ENCODE measurements around the gene LTBP1.

DNA sequence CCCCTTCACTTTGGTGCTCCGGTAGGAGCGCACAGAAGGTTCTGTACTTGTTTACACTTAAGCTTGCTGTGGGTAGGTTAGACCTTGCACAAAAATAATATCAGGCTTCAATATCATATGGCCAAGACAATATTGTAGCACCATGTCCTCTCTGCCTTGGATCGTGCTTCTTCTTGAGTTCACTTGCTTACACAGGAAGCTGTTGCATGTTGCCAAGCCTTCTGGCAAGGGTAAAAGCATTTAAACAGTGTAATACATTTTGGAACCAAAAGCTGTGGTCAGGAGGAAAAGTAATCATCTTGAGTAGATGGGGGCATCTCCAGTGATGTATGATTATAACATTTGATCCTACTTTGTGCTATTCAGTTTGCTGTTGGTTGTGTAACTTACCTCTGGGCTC is 197.5 kb downstream of the LTBP1 start:
- TF ChIP-seq, protein P1, sequence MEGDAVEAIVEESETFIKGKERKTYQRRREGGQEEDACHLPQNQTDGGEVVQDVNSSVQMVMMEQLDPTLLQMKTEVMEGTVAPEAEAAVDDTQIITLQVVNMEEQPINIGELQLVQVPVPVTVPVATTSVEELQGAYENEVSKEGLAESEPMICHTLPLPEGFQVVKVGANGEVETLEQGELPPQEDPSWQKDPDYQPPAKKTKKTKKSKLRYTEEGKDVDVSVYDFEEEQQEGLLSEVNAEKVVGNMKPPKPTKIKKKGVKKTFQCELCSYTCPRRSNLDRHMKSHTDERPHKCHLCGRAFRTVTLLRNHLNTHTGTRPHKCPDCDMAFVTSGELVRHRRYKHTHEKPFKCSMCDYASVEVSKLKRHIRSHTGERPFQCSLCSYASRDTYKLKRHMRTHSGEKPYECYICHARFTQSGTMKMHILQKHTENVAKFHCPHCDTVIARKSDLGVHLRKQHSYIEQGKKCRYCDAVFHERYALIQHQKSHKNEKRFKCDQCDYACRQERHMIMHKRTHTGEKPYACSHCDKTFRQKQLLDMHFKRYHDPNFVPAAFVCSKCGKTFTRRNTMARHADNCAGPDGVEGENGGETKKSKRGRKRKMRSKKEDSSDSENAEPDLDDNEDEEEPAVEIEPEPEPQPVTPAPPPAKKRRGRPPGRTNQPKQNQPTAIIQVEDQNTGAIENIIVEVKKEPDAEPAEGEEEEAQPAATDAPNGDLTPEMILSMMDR (IDR thresholded peaks at IDR 0.05; ENCODE audit: low read depth, low read length, poor library complexity, severe bottlenecking), result no peak
- TF ChIP-seq EZH2phosphoT487 (IDR thresholded peaks at IDR 0.05; ENCODE audit: borderline replicate concordance, low read length), result no peak

Data from DOHH2 (cell line).